Adrenal gland (tissue), 12 donors: ENCODE measurements around the gene TOP2A. TPM values are rescaled to one million over a fixed set of nuclear protein-coding genes. Genes with fewer than 3 reads are reported as not detected.
A peak's percentile ranks its signal among the peaks of the same experiment; 100 is the strongest.

Experiments used
- DNase-seq, 7 donors: peaks; one replicate each; pipeline ENCODE4 v3.0.0-alpha.2; 2019 to 2020
- H3K27ac ChIP-seq, 5 donors: fragments of 200-600 bp; sonication (generic) in 4 of 5; 1 replicate in 3 of 5; 2 replicates in 2 of 5; pipeline versions ENCODE4 v1.5.1 to v1.8.0; 2016 to 2020; ENCODE audit warnings: mild to moderate bottlenecking in 1 of 5
- H3K27me3 ChIP-seq: fragments of 200-600 bp; 2 replicates; pipeline ENCODE4 v1.8.0; 2021
- H3K36me3 ChIP-seq, 2 donors: fragments of 200-600 bp; replicated peaks in 1 of 2; 1 replicate in 1 of 2; 2 replicates in 1 of 2; pipeline versions ENCODE4 v1.5.1 to v1.8.0; 2018 to 2022
- H3K4me1 ChIP-seq, 2 donors: fragments of 200-600 bp; replicated peaks in 1 of 2; 1 replicate in 1 of 2; 2 replicates in 1 of 2; pipeline versions ENCODE4 v1.5.1 to v1.8.0; 2018 to 2021
- H3K4me3 ChIP-seq, 4 donors: fragments of 200-600 bp; sonication (generic) in 3 of 4; one replicate each; pipeline ENCODE4 v1.5.1; 2016 to 2018
- H3K9me3 ChIP-seq, 3 donors: fragments of 200-600 bp; sonication (generic) in 1 of 3; replicated peaks in 1 of 3; 1 replicate in 2 of 3; 2 replicates in 1 of 3; pipeline versions ENCODE4 v1.5.1 to v1.8.0; 2016 to 2021
- POLR2A ChIP-seq, 2 donors: fragments of 450-650 bp; IDR thresholded peaks; one replicate each; pipeline ENCODE4 v1.6.1; 2017; ENCODE audit warnings: antibody characterized with exemption in 2 of 2, mild to moderate bottlenecking in 2 of 2, moderate library complexity in 1 of 2
- WGBS, 4 donors: extraction: QIAGEN DNeasy Blood & Tissue Kit in 2 of 4; methylation state at CpG; one replicate each; pipeline versions ENCODE4 v1.1.5 to v1.1.7; 2013 to 2017; 5-methylcytosine and 5-hydroxymethylcytosine counted together
- intact Hi-C, 2 donors: fragments of 100-400 bp; cut with DNase I; formaldehyde crosslinking; loops; one replicate each; pipeline versions ENCODE4 v1.14.1 to v1.15.0; 2022 to 2023
- polyA plus RNA-seq, 3 donors: library from polyadenylated mRNA; stranded (reverse); fragments of 200-250 nt in 2 of 3; fragments of 350-450 nt in 1 of 3; fragmentation: Illumina TruSeq in 1 of 3; extraction: RNeasy Lipid Tissue Mini Kit (QIAGEN cat#74804) in 1 of 3; gene quantifications; one replicate each; pipeline ENCODE4 v1.2.3, GENCODE V29; 2013 to 2014
- total RNA-seq, 9 donors: library from RNA; depleted of rRNA in 4 of 9; stranded (reverse); fragments of >200 nt in 4 of 9; fragments of 120-200 nt in 1 of 9; fragmentation: NEBNext Ultra II Directional in 1 of 9; extraction: Animal tissue kit (Norgen Biotek cat#: 25700) in 1 of 9; gene quantifications; one replicate each; pipeline versions ENCODE4 v1.1.0 to v1.2.4, GENCODE V29; 2013 to 2023
- TF ChIP-seq, protein P1 (sequence below), 6 experiments: fragments of 450-650 bp in 4 of 6; fragments of 200-600 bp in 2 of 6; sonication (generic) in 1 of 6; IDR thresholded peaks; 1 replicate in 5 of 6; 2 replicates in 1 of 6; pipeline versions ENCODE4 v1.5.1 to v1.8.0; 2016 to 2021; ENCODE audit warnings: antibody characterized with exemption in 6 of 6, mild to moderate bottlenecking in 2 of 6, moderate library complexity in 1 of 6
- donor health status: healthy with polysubstance abuse.
- donor health status: Bipolar disorder and iron deficiency.
- donor health status: DM: yes; HTN: yes; CAD: no.
- donor health status: DM: no; HTN: no; CAD: no.
- donor health status: DM: no; HTN: no; CAD: no.
- donor health status: DM: yes; HTN: yes; CAD: no.

The TOP2A gene
- total and polyA plus RNA-seq, 12 donors, result 0.32 to 51.1 (median 3.8) TPM

DNA sequence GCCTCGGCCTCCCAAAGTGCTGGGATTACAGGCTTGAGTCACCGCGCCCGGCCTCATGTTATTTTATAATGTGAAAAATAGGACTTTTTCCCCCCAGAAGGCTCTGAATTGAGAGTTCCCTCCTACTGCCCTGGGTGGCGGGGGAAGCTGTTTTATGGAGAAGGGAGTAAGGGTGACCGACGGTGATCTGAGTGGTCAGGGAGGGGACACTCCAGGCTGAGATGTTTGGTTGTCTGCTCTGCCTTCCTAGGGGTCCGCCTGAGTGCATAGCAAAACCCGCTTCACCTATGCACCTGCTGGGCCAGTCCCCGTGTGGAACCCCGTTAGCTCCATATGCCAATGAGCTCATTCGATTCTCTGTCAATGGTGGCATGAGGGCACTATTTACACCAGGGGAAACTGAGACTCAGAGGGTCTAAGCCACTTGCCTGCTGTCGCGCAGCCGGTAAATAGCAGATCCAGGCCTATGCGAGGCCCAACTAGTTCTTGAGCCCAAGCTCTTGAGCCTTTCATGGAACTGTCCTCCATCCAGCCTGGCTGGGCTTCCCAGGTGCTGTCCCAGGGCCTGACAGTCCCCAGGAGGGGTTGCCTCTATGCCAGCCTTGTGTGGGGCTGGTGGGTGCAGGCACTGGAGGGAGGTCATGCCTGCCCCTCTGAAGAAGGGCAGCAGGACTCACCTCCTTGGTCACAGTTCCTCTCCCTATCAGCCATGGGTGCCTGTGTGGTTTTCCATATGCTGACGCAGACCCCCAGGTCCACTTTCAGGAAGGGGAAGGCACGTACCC, 51.4 kb downstream of the TOP2A start:
- no peak overlapping the region for H3K4me3 ChIP-seq
- intact Hi-C loops, result loop anchor here in 1 of 2 donors (10.0 kb wide), 1 partner anchor 169 kb away; no protein-coding TSS in a partner anchor
- 87 to 97% (median 92%) methylated on average over 11 to 18 of the region's 18 CpGs for WGBS, 4 donors
- DNase-seq, result no peak
- H3K4me1 ChIP-seq, result peaks cover 5 to 6% of the 10 kb centered on the region in 2 donors
- peaks cover 15% of the 10 kb centered on the region for H3K27me3 ChIP-seq
- no peak overlapping the region for H3K27ac ChIP-seq
- no peak for TF ChIP-seq POLR2A (IDR thresholded peaks at IDR 0.05)
- TF ChIP-seq, protein P1, sequence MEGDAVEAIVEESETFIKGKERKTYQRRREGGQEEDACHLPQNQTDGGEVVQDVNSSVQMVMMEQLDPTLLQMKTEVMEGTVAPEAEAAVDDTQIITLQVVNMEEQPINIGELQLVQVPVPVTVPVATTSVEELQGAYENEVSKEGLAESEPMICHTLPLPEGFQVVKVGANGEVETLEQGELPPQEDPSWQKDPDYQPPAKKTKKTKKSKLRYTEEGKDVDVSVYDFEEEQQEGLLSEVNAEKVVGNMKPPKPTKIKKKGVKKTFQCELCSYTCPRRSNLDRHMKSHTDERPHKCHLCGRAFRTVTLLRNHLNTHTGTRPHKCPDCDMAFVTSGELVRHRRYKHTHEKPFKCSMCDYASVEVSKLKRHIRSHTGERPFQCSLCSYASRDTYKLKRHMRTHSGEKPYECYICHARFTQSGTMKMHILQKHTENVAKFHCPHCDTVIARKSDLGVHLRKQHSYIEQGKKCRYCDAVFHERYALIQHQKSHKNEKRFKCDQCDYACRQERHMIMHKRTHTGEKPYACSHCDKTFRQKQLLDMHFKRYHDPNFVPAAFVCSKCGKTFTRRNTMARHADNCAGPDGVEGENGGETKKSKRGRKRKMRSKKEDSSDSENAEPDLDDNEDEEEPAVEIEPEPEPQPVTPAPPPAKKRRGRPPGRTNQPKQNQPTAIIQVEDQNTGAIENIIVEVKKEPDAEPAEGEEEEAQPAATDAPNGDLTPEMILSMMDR (IDR thresholded peaks at IDR 0.05), result no peak
- H3K36me3 ChIP-seq, result no peaks in the 10 kb centered on the region
- no peaks in the 10 kb centered on the region for H3K9me3 ChIP-seq

DNA sequence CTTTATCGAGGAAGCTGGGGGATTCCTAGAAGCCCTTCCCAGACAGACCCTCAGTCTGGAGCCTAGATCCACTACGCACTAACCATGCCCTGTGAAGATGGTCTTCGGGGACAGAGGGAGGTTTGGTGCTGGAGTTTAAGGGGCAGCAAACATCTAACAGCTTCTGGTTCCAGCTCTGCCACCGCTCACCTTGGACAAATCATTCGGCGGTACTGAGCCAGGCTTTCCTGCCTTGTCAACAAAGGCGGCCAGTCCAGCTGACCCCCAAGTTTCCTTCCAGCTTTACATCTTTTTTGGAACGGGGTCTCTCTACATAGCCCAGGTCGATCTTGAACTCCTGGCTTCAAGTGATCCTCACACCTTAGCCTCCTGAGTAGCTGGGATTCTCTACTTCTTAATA, 52.8 kb downstream of the TOP2A start:
- Histone ChIP-seq H3K27ac (no peak overlapping the region), H3K4me1 (peaks cover 5 to 6% of the 10 kb centered on the region in 2 donors), H3K9me3 (no peaks in the 10 kb centered on the region), H3K27me3 (peaks cover 15% of the 10 kb centered on the region), H3K4me3 (no peak overlapping the region), H3K36me3 (no peaks in the 10 kb centered on the region)
- TF ChIP-seq POLR2A (IDR thresholded peaks at IDR 0.05), result no peak
- TF ChIP-seq, protein P1 (IDR thresholded peaks at IDR 0.05), result no peak
- intact Hi-C loops, result loop anchor here (5.0 to 10.0 kb wide), 2 partner anchors 47 to 170 kb away; no protein-coding TSS in a partner anchor
- DNase-seq, result no peak
- 85 to 88% (median 86%) methylated on average over 9 of the region's 9 CpGs for WGBS, 4 donors

DNA sequence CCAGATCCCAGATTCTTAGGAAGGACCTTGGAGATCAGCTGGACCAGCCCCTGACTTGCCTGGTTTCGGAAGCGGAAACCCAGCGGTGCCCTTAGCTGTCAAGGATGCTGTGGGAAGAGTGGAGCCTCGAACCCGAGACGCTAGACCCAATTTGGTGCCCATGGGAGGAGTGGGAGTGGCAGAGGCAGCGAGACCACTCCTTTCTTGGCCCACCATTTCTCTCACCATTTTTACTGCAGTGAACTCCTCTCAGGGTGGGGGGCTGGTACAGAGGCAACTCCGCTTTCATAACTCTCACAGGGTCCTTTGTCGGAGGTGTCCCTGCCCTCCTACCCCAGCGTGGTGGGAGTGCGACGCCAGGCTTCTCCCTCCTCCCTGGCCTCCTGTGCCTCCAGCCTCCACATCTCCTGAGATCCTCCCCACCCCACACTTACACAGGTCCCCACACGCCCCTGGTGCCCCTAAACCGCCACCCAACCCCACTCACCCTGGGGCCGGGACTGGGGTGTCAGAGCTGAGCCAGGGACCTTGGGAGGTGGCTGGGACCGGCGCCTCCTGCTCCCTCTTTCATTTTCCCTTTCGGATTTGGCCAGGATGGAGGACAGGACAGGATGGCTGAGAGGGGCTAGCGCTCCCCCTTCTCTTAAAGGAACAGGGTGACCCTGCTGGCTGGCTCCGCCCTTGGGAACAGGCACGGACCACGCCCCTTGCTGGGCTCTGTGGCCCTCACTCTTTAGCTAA, 53.4 kb downstream of the TOP2A start, which contains the start of gene GJD3:
Gene GJD3, minus strand, starts transcription at position 617 of the 741 bp plus-strand sequence. CDS start 922 bp downstream, outside the sequence.
- WGBS, 4 donors, result 55 to 60% (median 60%) methylated on average over 15 to 22 of the region's 22 CpGs
- H3K27me3 ChIP-seq, result peaks cover 15% of the 10 kb centered on the region
- no peaks in the 10 kb centered on the region for H3K9me3 ChIP-seq
- H3K36me3 ChIP-seq, result no peaks in the 10 kb centered on the region
- TF ChIP-seq, protein P1 (IDR thresholded peaks at IDR 0.05), result no peak
- peak in 2 of 7 donors; percentile 37 to 59 for DNase-seq
- intact Hi-C loops, result loop anchor here (5.0 to 10.0 kb wide), 2 partner anchors 48 to 171 kb away; no protein-coding TSS in a partner anchor
- peaks cover 5 to 6% of the 10 kb centered on the region in 2 donors for H3K4me1 ChIP-seq
- H3K4me3 ChIP-seq, result peak within 1 kb of the TSS in 1 of 4 donors; percentile 57
- no peak within 1 kb of the TSS for H3K27ac ChIP-seq
